Astrocyte (in vitro differentiated cells and primary cell): Measurements from ENCODE around the gene APIP.

ENCODE experiments used
- CTCF ChIP-seq: IDR thresholded peaks from 2 replicates; pipeline ENCODE4 v1.5.1; 2011; ENCODE audit warnings: low read depth, mild to moderate bottlenecking, inconsistent platforms, low read length, moderate library complexity; ENCODE audit not compliant: insufficient read depth
- EZH2 ChIP-seq: IDR thresholded peaks from 2 replicates; pipeline ENCODE4 v1.6.1; 2012; ENCODE audit warnings: mild to moderate bottlenecking, low read length, inconsistent platforms; ENCODE audit not compliant: insufficient read depth

GRCh38 chr11:34843271-34843670 is 72.9 kb downstream of the APIP start:
- TF ChIP-seq EZH2 = no peak
- TF ChIP-seq CTCF = no peak
